ENCODE measurements around the gene PCMT1. TPM values are rescaled to one million over a fixed set of nuclear protein-coding genes. Genes with fewer than 3 reads are reported as not detected.

Gene PCMT1
- total and polyA plus RNA-seq, 2 of the 13 experiments (the other 11 are each of a cell fraction or from before 2014, with no cell fraction given): 112 to 169 TPM

DNA sequence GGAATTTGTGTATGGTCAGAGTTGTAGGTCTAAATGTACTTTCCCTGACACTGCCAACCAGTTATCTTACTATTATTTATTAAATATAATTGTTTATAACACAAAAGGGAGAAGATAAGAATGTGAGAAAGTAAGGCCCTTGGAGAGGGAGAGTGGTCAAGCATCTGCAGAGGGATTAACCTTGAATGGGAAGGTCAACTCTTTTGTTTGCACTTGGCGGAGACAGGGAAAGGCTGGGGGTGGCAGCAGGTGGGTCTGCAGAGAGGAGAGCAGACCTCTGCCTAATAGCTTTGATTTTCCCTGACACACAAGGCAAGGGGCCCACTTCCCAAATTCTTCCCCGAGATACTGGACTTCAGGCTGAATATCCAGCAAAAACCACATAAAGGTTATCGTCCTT is 110.4 kb downstream of the PCMT1 start (continued):
- no peak for TF ChIP-seq FOXC1 (CRISPR knock-in tag; IDR thresholded peaks at IDR 0.05; ENCODE audit: borderline replicate concordance)
- TF ChIP-seq CENPX (CRISPR knock-in tag; IDR thresholded peaks at IDR 0.05): no peak
- no peak for TF ChIP-seq ELF3 (CRISPR knock-in tag; IDR thresholded peaks at IDR 0.05)
- TF ChIP-seq, protein P1, sequence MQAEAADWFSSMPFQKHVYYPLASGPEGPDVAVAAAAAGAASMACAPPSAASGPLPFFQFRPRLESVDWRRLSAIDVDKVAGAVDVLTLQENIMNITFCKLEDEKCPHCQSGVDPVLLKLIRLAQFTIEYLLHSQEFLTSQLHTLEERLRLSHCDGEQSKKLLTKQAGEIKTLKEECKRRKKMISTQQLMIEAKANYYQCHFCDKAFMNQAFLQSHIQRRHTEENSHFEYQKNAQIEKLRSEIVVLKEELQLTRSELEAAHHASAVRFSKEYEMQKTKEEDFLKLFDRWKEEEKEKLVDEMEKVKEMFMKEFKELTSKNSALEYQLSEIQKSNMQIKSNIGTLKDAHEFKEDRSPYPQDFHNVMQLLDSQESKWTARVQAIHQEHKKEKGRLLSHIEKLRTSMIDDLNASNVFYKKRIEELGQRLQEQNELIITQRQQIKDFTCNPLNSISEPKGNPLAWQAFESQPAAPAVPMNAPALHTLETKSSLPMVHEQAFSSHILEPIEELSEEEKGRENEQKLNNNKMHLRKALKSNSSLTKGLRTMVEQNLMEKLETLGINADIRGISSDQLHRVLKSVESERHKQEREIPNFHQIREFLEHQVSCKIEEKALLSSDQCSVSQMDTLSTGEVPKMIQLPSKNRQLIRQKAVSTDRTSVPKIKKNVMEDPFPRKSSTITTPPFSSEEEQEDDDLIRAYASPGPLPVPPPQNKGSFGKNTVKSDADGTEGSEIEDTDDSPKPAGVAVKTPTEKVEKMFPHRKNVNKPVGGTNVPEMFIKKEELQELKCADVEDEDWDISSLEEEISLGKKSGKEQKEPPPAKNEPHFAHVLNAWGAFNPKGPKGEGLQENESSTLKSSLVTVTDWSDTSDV (CRISPR knock-in tag; IDR thresholded peaks at IDR 0.05): no peak
- no peak for TF ChIP-seq BHLHE40 (IDR thresholded peaks at IDR 0.05; ENCODE audit: low read length)
- TF ChIP-seq MTF1 (CRISPR knock-in tag; IDR thresholded peaks at IDR 0.05): no peak
- no peak for TF ChIP-seq JUNB (CRISPR knock-in tag; IDR thresholded peaks at IDR 0.05; ENCODE audit: borderline replicate concordance)
- TF ChIP-seq TMF1 (CRISPR knock-in tag; IDR thresholded peaks at IDR 0.05; ENCODE audit: low read depth): no peak
- peak; percentile 60; the same call in 1 of the 2 replicates for TF ChIP-seq BCL6 (CRISPR knock-in tag; IDR thresholded peaks at IDR 0.05)
- TF ChIP-seq, protein P2, sequence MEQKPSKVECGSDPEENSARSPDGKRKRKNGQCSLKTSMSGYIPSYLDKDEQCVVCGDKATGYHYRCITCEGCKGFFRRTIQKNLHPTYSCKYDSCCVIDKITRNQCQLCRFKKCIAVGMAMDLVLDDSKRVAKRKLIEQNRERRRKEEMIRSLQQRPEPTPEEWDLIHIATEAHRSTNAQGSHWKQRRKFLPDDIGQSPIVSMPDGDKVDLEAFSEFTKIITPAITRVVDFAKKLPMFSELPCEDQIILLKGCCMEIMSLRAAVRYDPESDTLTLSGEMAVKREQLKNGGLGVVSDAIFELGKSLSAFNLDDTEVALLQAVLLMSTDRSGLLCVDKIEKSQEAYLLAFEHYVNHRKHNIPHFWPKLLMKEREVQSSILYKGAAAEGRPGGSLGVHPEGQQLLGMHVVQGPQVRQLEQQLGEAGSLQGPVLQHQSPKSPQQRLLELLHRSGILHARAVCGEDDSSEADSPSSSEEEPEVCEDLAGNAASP (CRISPR knock-in tag; IDR thresholded peaks at IDR 0.05; ENCODE audit: borderline replicate concordance): peak; percentile 42; the same call in 1 of the 2 replicates
- no peak for TF ChIP-seq NFKB2 (CRISPR knock-in tag; IDR thresholded peaks at IDR 0.05; ENCODE audit: borderline replicate concordance)
- no peak for TF ChIP-seq SETDB1 (CRISPR knock-in tag; IDR thresholded peaks at IDR 0.05; ENCODE audit: borderline replicate concordance)
- TF ChIP-seq, protein P3, sequence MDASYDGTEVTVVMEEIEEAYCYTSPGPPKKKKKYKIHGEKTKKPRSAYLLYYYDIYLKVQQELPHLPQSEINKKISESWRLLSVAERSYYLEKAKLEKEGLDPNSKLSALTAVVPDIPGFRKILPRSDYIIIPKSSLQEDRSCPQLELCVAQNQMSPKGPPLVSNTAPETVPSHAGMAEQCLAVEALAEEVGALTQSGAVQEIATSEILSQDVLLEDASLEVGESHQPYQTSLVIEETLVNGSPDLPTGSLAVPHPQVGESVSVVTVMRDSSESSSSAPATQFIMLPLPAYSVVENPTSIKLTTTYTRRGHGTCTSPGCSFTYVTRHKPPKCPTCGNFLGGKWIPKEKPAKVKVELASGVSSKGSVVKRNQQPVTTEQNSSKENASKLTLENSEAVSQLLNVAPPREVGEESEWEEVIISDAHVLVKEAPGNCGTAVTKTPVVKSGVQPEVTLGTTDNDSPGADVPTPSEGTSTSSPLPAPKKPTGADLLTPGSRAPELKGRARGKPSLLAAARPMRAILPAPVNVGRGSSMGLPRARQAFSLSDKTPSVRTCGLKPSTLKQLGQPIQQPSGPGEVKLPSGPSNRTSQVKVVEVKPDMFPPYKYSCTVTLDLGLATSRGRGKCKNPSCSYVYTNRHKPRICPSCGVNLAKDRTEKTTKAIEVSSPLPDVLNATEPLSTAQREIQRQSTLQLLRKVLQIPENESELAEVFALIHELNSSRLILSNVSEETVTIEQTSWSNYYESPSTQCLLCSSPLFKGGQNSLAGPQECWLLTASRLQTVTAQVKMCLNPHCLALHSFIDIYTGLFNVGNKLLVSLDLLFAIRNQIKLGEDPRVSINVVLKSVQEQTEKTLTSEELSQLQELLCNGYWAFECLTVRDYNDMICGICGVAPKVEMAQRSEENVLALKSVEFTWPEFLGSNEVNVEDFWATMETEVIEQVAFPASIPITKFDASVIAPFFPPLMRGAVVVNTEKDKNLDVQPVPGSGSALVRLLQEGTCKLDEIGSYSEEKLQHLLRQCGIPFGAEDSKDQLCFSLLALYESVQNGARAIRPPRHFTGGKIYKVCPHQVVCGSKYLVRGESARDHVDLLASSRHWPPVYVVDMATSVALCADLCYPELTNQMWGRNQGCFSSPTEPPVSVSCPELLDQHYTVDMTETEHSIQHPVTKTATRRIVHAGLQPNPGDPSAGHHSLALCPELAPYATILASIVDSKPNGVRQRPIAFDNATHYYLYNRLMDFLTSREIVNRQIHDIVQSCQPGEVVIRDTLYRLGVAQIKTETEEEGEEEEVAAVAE (CRISPR knock-in tag; IDR thresholded peaks at IDR 0.05; ENCODE audit: borderline replicate concordance): no peak
- TF ChIP-seq SMAD9 (CRISPR knock-in tag; IDR thresholded peaks at IDR 0.05): no peak
- no peak for TF ChIP-seq HES4 (CRISPR knock-in tag; IDR thresholded peaks at IDR 0.05; ENCODE audit: borderline replicate concordance)
- TF ChIP-seq, protein P4, sequence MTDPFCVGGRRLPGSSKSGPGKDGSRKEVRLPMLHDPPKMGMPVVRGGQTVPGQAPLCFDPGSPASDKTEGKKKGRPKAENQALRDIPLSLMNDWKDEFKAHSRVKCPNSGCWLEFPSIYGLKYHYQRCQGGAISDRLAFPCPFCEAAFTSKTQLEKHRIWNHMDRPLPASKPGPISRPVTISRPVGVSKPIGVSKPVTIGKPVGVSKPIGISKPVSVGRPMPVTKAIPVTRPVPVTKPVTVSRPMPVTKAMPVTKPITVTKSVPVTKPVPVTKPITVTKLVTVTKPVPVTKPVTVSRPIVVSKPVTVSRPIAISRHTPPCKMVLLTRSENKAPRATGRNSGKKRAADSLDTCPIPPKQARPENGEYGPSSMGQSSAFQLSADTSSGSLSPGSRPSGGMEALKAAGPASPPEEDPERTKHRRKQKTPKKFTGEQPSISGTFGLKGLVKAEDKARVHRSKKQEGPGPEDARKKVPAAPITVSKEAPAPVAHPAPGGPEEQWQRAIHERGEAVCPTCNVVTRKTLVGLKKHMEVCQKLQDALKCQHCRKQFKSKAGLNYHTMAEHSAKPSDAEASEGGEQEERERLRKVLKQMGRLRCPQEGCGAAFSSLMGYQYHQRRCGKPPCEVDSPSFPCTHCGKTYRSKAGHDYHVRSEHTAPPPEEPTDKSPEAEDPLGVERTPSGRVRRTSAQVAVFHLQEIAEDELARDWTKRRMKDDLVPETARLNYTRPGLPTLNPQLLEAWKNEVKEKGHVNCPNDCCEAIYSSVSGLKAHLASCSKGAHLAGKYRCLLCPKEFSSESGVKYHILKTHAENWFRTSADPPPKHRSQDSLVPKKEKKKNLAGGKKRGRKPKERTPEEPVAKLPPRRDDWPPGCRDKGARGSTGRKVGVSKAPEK (CRISPR knock-in tag; IDR thresholded peaks at IDR 0.05; ENCODE audit: borderline replicate concordance): 0 out of 2 replicates have a peak, but pooled peaks have one; percentile 16
